GM12865 (cell line): ENCODE results near the gene NFIC.
"Not testable (repeated sequence)": the region's sequence is repeated elsewhere in the genome, so short reads cannot be mapped to it uniquely, and the experiment has no call there.

ENCODE experiments used
- DNase-seq: peaks from one replicate; pipeline ENCODE4 v3.0.0; 2010; ENCODE audit warnings: low read depth
- H3K4me3 ChIP-seq: 2 replicates; pipeline ENCODE4 v1.5.1; 2011; ENCODE audit warnings: mild to moderate bottlenecking, low read depth, low read length, control low read depth
- TF ChIP-seq, protein P1 (sequence below): IDR thresholded peaks from 2 replicates; pipeline ENCODE4 v1.5.1; 2011; ENCODE audit warnings: low read length, control low read depth, low read depth, inconsistent platforms; ENCODE audit not compliant: insufficient read depth; ENCODE audit errors: missing control alignments

Gene NFIC

GRCh38 chr19:3443840-3444694 lies 77.7 kb downstream of the NFIC start:
- no peak for DNase-seq
- TF ChIP-seq, protein P1, sequence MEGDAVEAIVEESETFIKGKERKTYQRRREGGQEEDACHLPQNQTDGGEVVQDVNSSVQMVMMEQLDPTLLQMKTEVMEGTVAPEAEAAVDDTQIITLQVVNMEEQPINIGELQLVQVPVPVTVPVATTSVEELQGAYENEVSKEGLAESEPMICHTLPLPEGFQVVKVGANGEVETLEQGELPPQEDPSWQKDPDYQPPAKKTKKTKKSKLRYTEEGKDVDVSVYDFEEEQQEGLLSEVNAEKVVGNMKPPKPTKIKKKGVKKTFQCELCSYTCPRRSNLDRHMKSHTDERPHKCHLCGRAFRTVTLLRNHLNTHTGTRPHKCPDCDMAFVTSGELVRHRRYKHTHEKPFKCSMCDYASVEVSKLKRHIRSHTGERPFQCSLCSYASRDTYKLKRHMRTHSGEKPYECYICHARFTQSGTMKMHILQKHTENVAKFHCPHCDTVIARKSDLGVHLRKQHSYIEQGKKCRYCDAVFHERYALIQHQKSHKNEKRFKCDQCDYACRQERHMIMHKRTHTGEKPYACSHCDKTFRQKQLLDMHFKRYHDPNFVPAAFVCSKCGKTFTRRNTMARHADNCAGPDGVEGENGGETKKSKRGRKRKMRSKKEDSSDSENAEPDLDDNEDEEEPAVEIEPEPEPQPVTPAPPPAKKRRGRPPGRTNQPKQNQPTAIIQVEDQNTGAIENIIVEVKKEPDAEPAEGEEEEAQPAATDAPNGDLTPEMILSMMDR = no peak
- H3K4me3 ChIP-seq = no peak overlapping the region

- TF ChIP-seq, protein P1 = no peak
- H3K4me3 ChIP-seq = no peak overlapping the region
- no peak for DNase-seq
Measured at GRCh38 chr19:3444695-3445234, 78.4 kb downstream of the NFIC start.

DNA sequence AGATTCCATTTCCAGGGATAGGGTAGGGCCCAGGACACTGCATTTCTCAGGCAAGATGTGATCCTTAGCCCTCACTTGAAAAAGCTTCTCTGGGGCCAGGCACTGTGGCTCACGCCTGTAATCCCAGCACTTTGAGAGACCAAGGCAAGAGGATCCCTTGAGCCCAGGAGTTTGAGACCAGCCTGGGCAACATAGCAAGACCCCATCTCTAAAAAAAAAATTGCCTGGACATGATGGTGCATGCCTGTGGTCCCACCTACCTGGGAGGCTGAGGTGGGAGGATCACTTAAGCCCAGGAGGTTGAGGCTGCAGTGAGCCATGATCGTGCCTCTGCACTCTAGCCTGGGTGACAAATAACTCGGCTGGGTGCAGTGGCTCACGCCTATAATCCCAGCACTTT lies 80.3 kb downstream of the NFIC start:
- not testable (repeated sequence) for H3K4me3 ChIP-seq, DNase-seq

DNA sequence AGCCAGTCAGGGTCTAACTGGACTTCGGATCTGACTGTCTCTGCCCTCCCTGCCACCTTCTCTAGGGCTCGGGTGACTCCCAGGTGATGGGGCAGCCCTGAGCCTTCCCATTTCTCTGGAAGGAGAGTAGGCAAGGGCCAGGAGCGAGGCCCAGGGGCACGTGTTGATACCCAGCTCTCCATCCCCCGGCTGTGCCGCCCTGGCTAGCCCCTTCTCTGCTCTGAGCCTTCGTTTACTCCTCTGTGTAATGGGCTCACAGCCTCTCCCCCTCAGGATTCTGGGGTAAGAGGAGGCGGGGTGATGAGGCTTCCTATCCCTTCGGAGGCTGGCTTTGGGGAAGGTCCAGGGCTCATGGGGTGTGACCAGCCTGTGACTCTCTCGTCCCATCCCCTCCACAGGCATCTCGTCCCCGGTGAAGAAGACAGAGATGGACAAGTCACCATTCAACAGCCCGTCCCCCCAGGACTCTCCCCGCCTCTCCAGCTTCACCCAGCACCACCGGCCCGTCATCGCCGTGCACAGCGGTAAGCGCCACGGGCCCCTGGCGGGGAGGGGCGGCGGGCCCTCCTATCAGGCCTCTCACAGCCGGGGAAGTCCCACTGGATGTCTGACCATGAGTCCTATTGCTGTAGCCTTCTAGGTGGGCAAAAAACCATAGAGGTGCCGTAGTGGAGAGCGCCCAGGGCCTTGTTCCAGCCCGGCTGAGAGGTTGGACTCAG lies 82.4 kb downstream of the NFIC start:
- TF ChIP-seq, protein P1 = no peak
- no peak overlapping the region for H3K4me3 ChIP-seq
- DNase-seq = no peak

- peak; percentile 62 for DNase-seq
- no peak overlapping the region for H3K4me3 ChIP-seq
- TF ChIP-seq, protein P1 = no peak
Measured at GRCh38 chr19:3450796-3451411, 84.5 kb downstream of the NFIC start.

- no peak for DNase-seq
- TF ChIP-seq, protein P1 = no peak
- no peak overlapping the region for H3K4me3 ChIP-seq
Measured at GRCh38 chr19:3451451-3451866, 85.1 kb downstream of the NFIC start.
